DOHH2 (cell line): ENCODE data around the gene INPPL1.

Experiments
- EZH2phosphoT487 ChIP-seq: fragments of 200-600 bp; sonication (generic); IDR thresholded peaks from 2 replicates; pipeline ENCODE4 v1.6.1; 2017; ENCODE audit warnings: borderline replicate concordance, mild to moderate bottlenecking, antibody characterized with exemption, low read length, moderate library complexity, mixed read lengths
- TF ChIP-seq, protein P1 (sequence below): fragments of 200-600 bp; sonication (generic); IDR thresholded peaks from one replicate; pipeline ENCODE4 v1.5.1; 2014; ENCODE audit warnings: antibody characterized with exemption, mild to moderate bottlenecking, low read depth, low read length; ENCODE audit not compliant: poor library complexity, severe bottlenecking

GRCh38 chr11:72249961-72250360 lies 25.4 kb downstream of the INPPL1 start:
- TF ChIP-seq, protein P1, sequence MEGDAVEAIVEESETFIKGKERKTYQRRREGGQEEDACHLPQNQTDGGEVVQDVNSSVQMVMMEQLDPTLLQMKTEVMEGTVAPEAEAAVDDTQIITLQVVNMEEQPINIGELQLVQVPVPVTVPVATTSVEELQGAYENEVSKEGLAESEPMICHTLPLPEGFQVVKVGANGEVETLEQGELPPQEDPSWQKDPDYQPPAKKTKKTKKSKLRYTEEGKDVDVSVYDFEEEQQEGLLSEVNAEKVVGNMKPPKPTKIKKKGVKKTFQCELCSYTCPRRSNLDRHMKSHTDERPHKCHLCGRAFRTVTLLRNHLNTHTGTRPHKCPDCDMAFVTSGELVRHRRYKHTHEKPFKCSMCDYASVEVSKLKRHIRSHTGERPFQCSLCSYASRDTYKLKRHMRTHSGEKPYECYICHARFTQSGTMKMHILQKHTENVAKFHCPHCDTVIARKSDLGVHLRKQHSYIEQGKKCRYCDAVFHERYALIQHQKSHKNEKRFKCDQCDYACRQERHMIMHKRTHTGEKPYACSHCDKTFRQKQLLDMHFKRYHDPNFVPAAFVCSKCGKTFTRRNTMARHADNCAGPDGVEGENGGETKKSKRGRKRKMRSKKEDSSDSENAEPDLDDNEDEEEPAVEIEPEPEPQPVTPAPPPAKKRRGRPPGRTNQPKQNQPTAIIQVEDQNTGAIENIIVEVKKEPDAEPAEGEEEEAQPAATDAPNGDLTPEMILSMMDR = no peak
- TF ChIP-seq EZH2phosphoT487 = no peak
